OCI-LY7 (cell line): ENCODE results near the gene E2F4. TPM values are rescaled to one million over a fixed set of nuclear protein-coding genes. Genes with fewer than 3 reads are reported as not detected.

Experiments used
- BruUV-seq: library from RNA; stranded (reverse); fragments of 400-500 nt; replicated peaks from 2 replicates; lab custom pipeline; 2021; lab: Mats Ljungman, UMichigan
- CTCF ChIA-PET: fragments of 300-600 bp; sonication (Branson Sonifier 250); formaldehyde crosslinking; loops from one replicate; lab custom pipeline; 2022; ENCODE audit warnings: antibody characterized with exemption; ENCODE audit not compliant: unreplicated experiment; lab: Charles Lee
- POLR2A ChIA-PET: fragments of 300-600 bp; sonication (Branson Sonifier 250); formaldehyde crosslinking; loops from one replicate; lab custom pipeline; 2022; ENCODE audit warnings: antibody characterized with exemption; lab: Charles Lee
- DNase-seq: peaks from one replicate; pipeline ENCODE4 v3.0.0-alpha.2; 2015; ENCODE audit warnings: low spot score
- H2AFZ ChIP-seq: fragments of 200-600 bp; sonication (generic), shearing (Covaris generic); 2 replicates; pipeline ENCODE4 v1.6.1; 2014; ENCODE audit warnings: mild to moderate bottlenecking, antibody characterized with exemption, low read length, moderate library complexity
- H3K27ac ChIP-seq: fragments of 200-600 bp; sonication (generic); 2 replicates; pipeline ENCODE4 v1.5.1; 2014; ENCODE audit warnings: mixed run types, low read depth, mild to moderate bottlenecking, moderate library complexity, low read length, inconsistent platforms; ENCODE audit not compliant: poor library complexity, severe bottlenecking
- H3K36me3 ChIP-seq: fragments of 200-600 bp; sonication (generic); 2 replicates; pipeline ENCODE4 v1.6.1; 2014; ENCODE audit warnings: mild to moderate bottlenecking, antibody characterized with exemption, low read length, moderate library complexity, mixed read lengths; ENCODE audit not compliant: insufficient read depth
- H3K4me1 ChIP-seq: fragments of 200-600 bp; sonication (generic); 2 replicates; pipeline ENCODE4 v1.5.1; 2014; ENCODE audit warnings: mild to moderate bottlenecking, low read length; ENCODE audit not compliant: insufficient read depth, poor library complexity, severe bottlenecking
- H3K4me2 ChIP-seq: fragments of 200-600 bp; sonication (generic); 2 replicates; pipeline ENCODE4 v1.6.1; 2014; ENCODE audit warnings: mild to moderate bottlenecking, low read length
- H3K4me3 ChIP-seq: fragments of 200-600 bp; sonication (generic); 2 replicates; pipeline ENCODE4 v1.5.1; 2014; ENCODE audit warnings: mild to moderate bottlenecking, low read depth, low read length; ENCODE audit not compliant: poor library complexity, severe bottlenecking
- H3K79me2 ChIP-seq: fragments of 200-600 bp; sonication (generic); 2 replicates; pipeline ENCODE4 v1.6.1; 2016; ENCODE audit warnings: low read depth, mild to moderate bottlenecking, low read length, moderate library complexity, mixed read lengths; ENCODE audit not compliant: insufficient read depth
- H3K9me2 ChIP-seq: fragments of 200-600 bp; sonication (generic); 2 replicates; pipeline ENCODE4 v1.6.1; 2016; ENCODE audit warnings: mild to moderate bottlenecking, low read length, mixed read lengths; ENCODE audit not compliant: insufficient read depth
- H3K9me3 ChIP-seq: fragments of 200-600 bp; sonication (generic); 2 replicates; pipeline ENCODE4 v1.6.1; 2014; ENCODE audit warnings: mild to moderate bottlenecking, mixed run types, low read length, mixed read lengths
- H4K20me1 ChIP-seq: fragments of 200-600 bp; sonication (generic); 2 replicates; pipeline ENCODE4 v1.6.1; 2014; ENCODE audit warnings: mild to moderate bottlenecking, antibody characterized with exemption, low read length, moderate library complexity, mixed read lengths; ENCODE audit not compliant: insufficient read depth
- CTCF ChIP-seq: fragments of 200-600 bp; sonication (generic); conservative IDR thresholded peaks from 2 replicates; pipeline ENCODE4 v1.5.1; 2014; ENCODE audit warnings: mild to moderate bottlenecking, antibody characterized with exemption, low read length, moderate library complexity, mixed read lengths
- EZH2phosphoT487 ChIP-seq: fragments of 200-600 bp; sonication (generic); IDR thresholded peaks from 2 replicates; pipeline ENCODE4 v1.6.1; 2018; ENCODE audit warnings: low read depth, borderline replicate concordance, mild to moderate bottlenecking, mixed run types, antibody characterized with exemption, low read length, moderate library complexity, mixed read lengths
- intact Hi-C: fragments of 100-400 bp; cut with micrococcal nuclease; formaldehyde crosslinking; loops from one replicate; pipeline ENCODE4 v1.10.0; 2022; ENCODE audit not compliant: unreplicated experiment
- total RNA-seq, 2 experiments: library from RNA; depleted of rRNA in 1 of 2; stranded (reverse); fragments of >200 nt in 1 of 2; shearing (Covaris generic) in 1 of 2; gene quantifications; 2 replicates each; pipeline ENCODE4 v1.2.3, GENCODE V29; 2014 to 2022

Gene E2F4
- total RNA-seq, 2 experiments from 2014 or later = 124 to 157 TPM

- Histone ChIP-seq H3K9me3 (no peaks in the 10 kb centered on the region), H4K20me1 (no peaks in the 10 kb centered on the region), H3K27ac (no peak overlapping the region), H3K9me2 (no peaks in the 10 kb centered on the region), H3K4me3 (peak overlapping the region; percentile 89), H2AFZ (no peak overlapping the region), H3K79me2 (no peaks in the 10 kb centered on the region), H3K4me1 (peaks cover 21% of the 10 kb centered on the region), H3K36me3 (no peaks in the 10 kb centered on the region), H3K4me2 (peak overlapping the region; percentile 98)
- ChIA-PET POLR2A (no interaction called here), CTCF (interaction anchor here (0.8 to 1.0 kb wide), 2 partner anchors 9 to 10 kb away, joined by 3 to 7 read pairs; no protein-coding TSS in a partner anchor)
- BruUV-seq = TSS peak; percentile 64
- DNase-seq = no peak
- intact Hi-C loops = no loop called here
- TF ChIP-seq CTCF (no peak), EZH2phosphoT487 (no peak)
Observed at GRCh38 chr16:67157892-67158635, 33.9 kb upstream of the E2F4 start.

- H3K4me3 ChIP-seq = peak overlapping the region; percentile 89
- no peaks in the 10 kb centered on the region for H4K20me1 ChIP-seq
- intact Hi-C loops = loop anchor here (1.0 kb wide), 1 partner anchor 87 kb away; no protein-coding TSS in a partner anchor
Observed at GRCh38 chr16:67158637-67159600, 33.0 kb upstream of the E2F4 start.

More at GRCh38 chr16:67158637-67159600, 33.0 kb upstream of the E2F4 start:
- no peaks in the 10 kb centered on the region for H3K79me2 ChIP-seq
- H2AFZ ChIP-seq = peak overlapping the region; percentile 81; the same call in 1 of the 2 replicates
- H3K9me3 ChIP-seq = no peaks in the 10 kb centered on the region
- no peak for TF ChIP-seq CTCF
- no peak for TF ChIP-seq EZH2phosphoT487
- no peaks in the 10 kb centered on the region for H3K36me3 ChIP-seq
- ChIA-PET CTCF (interaction anchor here (1.0 kb wide), 1 partner anchor 9 kb away, joined by 7 read pairs; no protein-coding TSS in a partner anchor), POLR2A (interaction anchor here (0.6 kb wide), 1 partner anchor 344 kb away, joined by 3 read pairs; no protein-coding TSS in a partner anchor)
- peak overlapping the region; percentile 10 for H3K27ac ChIP-seq
- no peaks in the 10 kb centered on the region for H3K9me2 ChIP-seq
- no TSS peak for BruUV-seq
- DNase-seq = peak; percentile 71
- peak overlapping the region; percentile 98 for H3K4me2 ChIP-seq
- peaks cover 21% of the 10 kb centered on the region for H3K4me1 ChIP-seq
